B cell (primary cell): ENCODE measurements around the gene CCDC91.

ENCODE experiments used
- EZH2 ChIP-seq: IDR thresholded peaks from 2 replicates; pipeline ENCODE4 v1.6.1; 2012; ENCODE audit warnings: borderline replicate concordance, low read depth, mild to moderate bottlenecking, moderate library complexity, low read length; ENCODE audit not compliant: insufficient read depth, poor library complexity, severe bottlenecking
- TF ChIP-seq, protein P1 (sequence below): fragments of 200-600 bp; IDR thresholded peaks from one replicate; pipeline ENCODE4 v1.8.0; 2022; ENCODE audit warnings: antibody characterized with exemption, mild to moderate bottlenecking

GRCh38 chr12:28346567-28346966, 156.3 kb downstream of the CCDC91 start:
- TF ChIP-seq, protein P1, sequence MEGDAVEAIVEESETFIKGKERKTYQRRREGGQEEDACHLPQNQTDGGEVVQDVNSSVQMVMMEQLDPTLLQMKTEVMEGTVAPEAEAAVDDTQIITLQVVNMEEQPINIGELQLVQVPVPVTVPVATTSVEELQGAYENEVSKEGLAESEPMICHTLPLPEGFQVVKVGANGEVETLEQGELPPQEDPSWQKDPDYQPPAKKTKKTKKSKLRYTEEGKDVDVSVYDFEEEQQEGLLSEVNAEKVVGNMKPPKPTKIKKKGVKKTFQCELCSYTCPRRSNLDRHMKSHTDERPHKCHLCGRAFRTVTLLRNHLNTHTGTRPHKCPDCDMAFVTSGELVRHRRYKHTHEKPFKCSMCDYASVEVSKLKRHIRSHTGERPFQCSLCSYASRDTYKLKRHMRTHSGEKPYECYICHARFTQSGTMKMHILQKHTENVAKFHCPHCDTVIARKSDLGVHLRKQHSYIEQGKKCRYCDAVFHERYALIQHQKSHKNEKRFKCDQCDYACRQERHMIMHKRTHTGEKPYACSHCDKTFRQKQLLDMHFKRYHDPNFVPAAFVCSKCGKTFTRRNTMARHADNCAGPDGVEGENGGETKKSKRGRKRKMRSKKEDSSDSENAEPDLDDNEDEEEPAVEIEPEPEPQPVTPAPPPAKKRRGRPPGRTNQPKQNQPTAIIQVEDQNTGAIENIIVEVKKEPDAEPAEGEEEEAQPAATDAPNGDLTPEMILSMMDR: no peak
- no peak for TF ChIP-seq EZH2
